ENCODE results near the gene ADCY2. TPM values are rescaled to one million over a fixed set of nuclear protein-coding genes. Genes with fewer than 3 reads are reported as not detected.

The ADCY2 gene
- polyA plus RNA-seq, 1 of the 3 experiments (the other 2 are of a cell fraction) = not detected

DNA sequence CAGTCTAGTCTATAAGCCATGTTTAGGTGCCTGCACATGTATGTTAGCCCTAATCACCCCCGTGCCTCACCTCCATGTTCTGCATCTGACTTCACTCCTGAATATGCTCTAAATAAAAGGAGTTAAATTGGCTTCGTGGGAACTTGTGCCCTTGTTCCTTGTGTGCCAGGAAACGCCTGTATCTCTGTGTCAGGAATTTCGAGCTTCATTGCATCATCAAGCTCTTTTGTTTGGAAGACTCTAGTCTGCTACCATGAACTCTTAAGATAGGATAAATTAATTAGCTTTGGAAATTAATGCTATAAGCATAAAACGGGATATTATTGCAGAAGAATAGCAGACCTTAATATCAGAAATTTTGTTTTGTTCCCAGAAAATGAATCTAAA lies 99.2 kb downstream of the ADCY2 start:
- Histone ChIP-seq H3F3A (replicated peaks; ENCODE audit: insufficient read depth) (no peaks in the 10 kb centered on the region), H2AFZ (ENCODE audit: low read depth) (no peak overlapping the region), H3K36me3 (replicated peaks in 1 of 2; ENCODE audit: control insufficient read depth in 1 of 2, insufficient read depth in 2 of 2, low read length in 1 of 2) (no peaks in the 10 kb centered on the region), H3K9me2 (no peaks in the 10 kb centered on the region), H3K9me3 (no peaks in the 10 kb centered on the region), H3K27ac (ENCODE audit: low read depth in 2 of 2, low read length in 1 of 2) (no peak overlapping the region), H3K9ac (no peak overlapping the region), H3K4me1 (ENCODE audit: control insufficient read depth in 1 of 2, insufficient read depth in 2 of 2, low read depth in 1 of 2, low read length in 1 of 2) (no peaks in the 10 kb centered on the region), H3K4me2 (no peak overlapping the region), H3K79me2 (ENCODE audit: insufficient read depth) (no peaks in the 10 kb centered on the region), H3K27me3 (ENCODE audit: insufficient read depth) (no peaks in the 10 kb centered on the region), H4K20me1 (ENCODE audit: insufficient read depth) (no peaks in the 10 kb centered on the region), H3K4me3 (ENCODE audit: low read depth in 2 of 2, low read length in 1 of 2) (no peak overlapping the region)
- no peak for TF ChIP-seq MXI1 (IDR thresholded peaks at IDR 0.05; ENCODE audit: low read depth, low read length)
- TF ChIP-seq GATA2 (CRISPR knock-in tag; IDR thresholded peaks at IDR 0.05) = no peak
- no peak for TF ChIP-seq EP300 (IDR thresholded peaks at IDR 0.05; ENCODE audit: borderline replicate concordance in 1 of 2, low read depth in 1 of 2, low read length in 1 of 2)
- TF ChIP-seq TEAD4 (IDR thresholded peaks at IDR 0.05; ENCODE audit: borderline replicate concordance, insufficient read depth) = no peak
- TF ChIP-seq RCOR1 (IDR thresholded peaks at IDR 0.05; ENCODE audit: low read length) = no peak
- TF ChIP-seq ELF1 (IDR thresholded peaks at IDR 0.05) = no peak
- no peak for TF ChIP-seq RXRA (IDR thresholded peaks at IDR 0.05; ENCODE audit: borderline replicate concordance, low read depth)
- no peak for TF ChIP-seq FOXM1 (IDR thresholded peaks at IDR 0.05; ENCODE audit: low read depth)
- TF ChIP-seq, protein P1, sequence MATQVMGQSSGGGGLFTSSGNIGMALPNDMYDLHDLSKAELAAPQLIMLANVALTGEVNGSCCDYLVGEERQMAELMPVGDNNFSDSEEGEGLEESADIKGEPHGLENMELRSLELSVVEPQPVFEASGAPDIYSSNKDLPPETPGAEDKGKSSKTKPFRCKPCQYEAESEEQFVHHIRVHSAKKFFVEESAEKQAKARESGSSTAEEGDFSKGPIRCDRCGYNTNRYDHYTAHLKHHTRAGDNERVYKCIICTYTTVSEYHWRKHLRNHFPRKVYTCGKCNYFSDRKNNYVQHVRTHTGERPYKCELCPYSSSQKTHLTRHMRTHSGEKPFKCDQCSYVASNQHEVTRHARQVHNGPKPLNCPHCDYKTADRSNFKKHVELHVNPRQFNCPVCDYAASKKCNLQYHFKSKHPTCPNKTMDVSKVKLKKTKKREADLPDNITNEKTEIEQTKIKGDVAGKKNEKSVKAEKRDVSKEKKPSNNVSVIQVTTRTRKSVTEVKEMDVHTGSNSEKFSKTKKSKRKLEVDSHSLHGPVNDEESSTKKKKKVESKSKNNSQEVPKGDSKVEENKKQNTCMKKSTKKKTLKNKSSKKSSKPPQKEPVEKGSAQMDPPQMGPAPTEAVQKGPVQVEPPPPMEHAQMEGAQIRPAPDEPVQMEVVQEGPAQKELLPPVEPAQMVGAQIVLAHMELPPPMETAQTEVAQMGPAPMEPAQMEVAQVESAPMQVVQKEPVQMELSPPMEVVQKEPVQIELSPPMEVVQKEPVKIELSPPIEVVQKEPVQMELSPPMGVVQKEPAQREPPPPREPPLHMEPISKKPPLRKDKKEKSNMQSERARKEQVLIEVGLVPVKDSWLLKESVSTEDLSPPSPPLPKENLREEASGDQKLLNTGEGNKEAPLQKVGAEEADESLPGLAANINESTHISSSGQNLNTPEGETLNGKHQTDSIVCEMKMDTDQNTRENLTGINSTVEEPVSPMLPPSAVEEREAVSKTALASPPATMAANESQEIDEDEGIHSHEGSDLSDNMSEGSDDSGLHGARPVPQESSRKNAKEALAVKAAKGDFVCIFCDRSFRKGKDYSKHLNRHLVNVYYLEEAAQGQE (IDR thresholded peaks at IDR 0.05; ENCODE audit: low read depth, low read length) = no peak
- TF ChIP-seq SIN3A (IDR thresholded peaks at IDR 0.05; ENCODE audit: borderline replicate concordance, low read depth, low read length) = no peak
- TF ChIP-seq TAF1 (IDR thresholded peaks at IDR 0.05; ENCODE audit: borderline replicate concordance, low read depth, low read length) = no peak
- 0% methylated on average over 5 of the region's 5 CpGs for WGBS (ENCODE audit: low lambda C conversion rate)
- DNase-seq = no peak
- ChIA-PET POLR2A (no interaction called here), CTCF (no interaction called here)

GRCh38 chr5:7500256-7500655 lies 104.3 kb downstream of the ADCY2 start:
- Histone ChIP-seq H3K36me3 (replicated peaks in 1 of 2; ENCODE audit: control insufficient read depth in 1 of 2, insufficient read depth in 2 of 2, low read length in 1 of 2) (no peaks in the 10 kb centered on the region), H3K27ac (ENCODE audit: low read depth in 2 of 2, low read length in 1 of 2) (no peak overlapping the region), H3K4me2 (no peak overlapping the region), H3K9me2 (no peaks in the 10 kb centered on the region), H3K9me3 (no peaks in the 10 kb centered on the region), H3K9ac (no peak overlapping the region), H3K4me3 (ENCODE audit: low read depth in 2 of 2, low read length in 1 of 2) (no peak overlapping the region), H3K27me3 (ENCODE audit: insufficient read depth) (no peaks in the 10 kb centered on the region), H3K4me1 (ENCODE audit: control insufficient read depth in 1 of 2, insufficient read depth in 2 of 2, low read depth in 1 of 2, low read length in 1 of 2) (no peaks in the 10 kb centered on the region), H2AFZ (ENCODE audit: low read depth) (no peak overlapping the region), H4K20me1 (ENCODE audit: insufficient read depth) (no peaks in the 10 kb centered on the region), H3F3A (replicated peaks; ENCODE audit: insufficient read depth) (no peaks in the 10 kb centered on the region), H3K79me2 (ENCODE audit: insufficient read depth) (no peaks in the 10 kb centered on the region)
- ChIA-PET POLR2A (no interaction called here), CTCF (no interaction called here)
- DNase-seq = no peak
- TF ChIP-seq YY1 (IDR thresholded peaks at IDR 0.05; ENCODE audit: low read depth) (no peak), ELF1 (IDR thresholded peaks at IDR 0.05) (no peak), GATA2 (CRISPR knock-in tag; IDR thresholded peaks at IDR 0.05) (no peak), CTCF (IDR thresholded peaks at IDR 0.05) (no peak), RXRA (IDR thresholded peaks at IDR 0.05; ENCODE audit: borderline replicate concordance, low read depth) (no peak)
- 10% methylated on average over 3 of the region's 3 CpGs for WGBS (ENCODE audit: low lambda C conversion rate)

Measured in SK-N-SH (cell line).